ENCODE data around the gene ANTXR2.

Gene ANTXR2

GRCh38 chr4:80065601-80066000 lies 7.4 kb downstream of the ANTXR2 start:
- no peak for DNase-seq

GRCh38 chr4:80062527-80062926 lies 10.5 kb downstream of the ANTXR2 start:
- DNase-seq = no peak

- DNase-seq = no peak
Observed at GRCh38 chr4:80060804-80061203, 12.2 kb downstream of the ANTXR2 start.

- DNase-seq = peak; percentile 5
Observed at GRCh38 chr4:80058740-80059139, 14.3 kb downstream of the ANTXR2 start.

- no peak for DNase-seq
Observed at GRCh38 chr4:80054375-80054774, 18.7 kb downstream of the ANTXR2 start.

GRCh38 chr4:80053140-80053910 lies 19.7 kb downstream of the ANTXR2 start:
- DNase-seq = no peak

GRCh38 chr4:80049813-80050534 lies 23.1 kb downstream of the ANTXR2 start:
- DNase-seq = no peak

- no peak for DNase-seq
Observed at GRCh38 chr4:80049402-80049801, 23.6 kb downstream of the ANTXR2 start.

- no peak for DNase-seq
Observed at GRCh38 chr4:80045786-80046185, 27.2 kb downstream of the ANTXR2 start.

- DNase-seq = no peak
Observed at GRCh38 chr4:80043541-80043940, 29.5 kb downstream of the ANTXR2 start.

GRCh38 chr4:80042821-80043220 lies 30.2 kb downstream of the ANTXR2 start:
- no peak for DNase-seq

GRCh38 chr4:80037864-80038263 lies 35.2 kb downstream of the ANTXR2 start:
- DNase-seq = no peak

- DNase-seq = no peak
Observed at GRCh38 chr4:80036949-80037685, 35.9 kb downstream of the ANTXR2 start.

- DNase-seq = no peak
Observed at GRCh38 chr4:80036306-80036705, 36.7 kb downstream of the ANTXR2 start.

- DNase-seq = peak; percentile 53
Observed at GRCh38 chr4:80035336-80035735, 37.7 kb downstream of the ANTXR2 start.

- DNase-seq = no peak
Observed at GRCh38 chr4:80033581-80033980, 39.4 kb downstream of the ANTXR2 start.

GRCh38 chr4:80029364-80029763 lies 43.7 kb downstream of the ANTXR2 start:
- no peak for DNase-seq

- no peak for DNase-seq
Observed at GRCh38 chr4:80027611-80028010, 45.4 kb downstream of the ANTXR2 start.

- DNase-seq = no peak
Observed at GRCh38 chr4:80026100-80026499, 46.9 kb downstream of the ANTXR2 start.

GRCh38 chr4:80024335-80024734 lies 48.7 kb downstream of the ANTXR2 start:
- DNase-seq = no peak

GRCh38 chr4:80022282-80022681 lies 50.7 kb downstream of the ANTXR2 start:
- DNase-seq = no peak

GRCh38 chr4:80017125-80017854 lies 55.7 kb downstream of the ANTXR2 start:
- peak; percentile 27 for DNase-seq

GRCh38 chr4:80016506-80016905 lies 56.5 kb downstream of the ANTXR2 start:
- no peak for DNase-seq

All from NK-92 treated with Interleukin-12 subunit alpha and Interleukin-12 subunit beta, amount 100 ng/mL, for 24 hours (cell line).